ENCODE data around the gene BCL2L12.

Gene BCL2L12

GRCh38 chr19:49643466-49643865, 22.3 kb upstream of the BCL2L12 start:
- Histone ChIP-seq H2AFZ (ENCODE audit: low read depth, low read length) (no peak overlapping the region), H4K20me1 (ENCODE audit: insufficient read depth, low read length) (peaks cover 34% of the 10 kb centered on the region), H3K36me3 (ENCODE audit: insufficient read depth, low read length) (peaks cover 42% of the 10 kb centered on the region), H3K4me2 (ENCODE audit: insufficient read depth, low read length) (peak overlapping the region; percentile 99), H3K27me3 (ENCODE audit: insufficient read depth, low read length, poor library complexity) (no peaks in the 10 kb centered on the region), H3K9ac (ENCODE audit: low read depth, low read length) (peak overlapping the region; percentile 99; the same call in 1 of the 2 replicates), H3K4me3 (ENCODE audit: low read depth in 1 of 2, low read length in 2 of 2) (peak overlapping the region in 1 of 2 experiments; percentile 91; a peak in 2 of 4 replicates), H3K79me2 (ENCODE audit: insufficient read depth, low read length) (peaks cover 68% of the 10 kb centered on the region), H3K27ac (ENCODE audit: low read length) (no peak overlapping the region; the same call in 1 of the 2 replicates), H3K9me3 (ENCODE audit: insufficient read depth, low read length, severe bottlenecking) (no peaks in the 10 kb centered on the region), H3K4me1 (ENCODE audit: insufficient read depth, low read length) (peaks cover 46% of the 10 kb centered on the region)
- ATAC-seq (ENCODE audit: insufficient read depth, low read depth): no peak
- DNase-seq: no peak
- TF ChIP-seq EZH2 (IDR thresholded peaks at IDR 0.05; ENCODE audit: borderline replicate concordance, low read depth, low read length, severe bottlenecking): no peak
- no peak for TF ChIP-seq CTCF (IDR thresholded peaks at IDR 0.05; ENCODE audit: borderline replicate concordance, extremely low read depth, low read length, poor library complexity, severe bottlenecking)

- 0 out of 2 replicates have a peak overlapping the region, but pooled peaks have one; percentile 24 for H3K9ac ChIP-seq (ENCODE audit: low read depth, low read length)
Observed at GRCh38 chr19:49645592-49645991, 20.1 kb upstream of the BCL2L12 start.

GRCh38 chr19:49645995-49646394, 19.7 kb upstream of the BCL2L12 start:
- TF ChIP-seq EZH2 (IDR thresholded peaks at IDR 0.05; ENCODE audit: borderline replicate concordance, low read depth, low read length, severe bottlenecking) (no peak), CTCF (IDR thresholded peaks at IDR 0.05; ENCODE audit: borderline replicate concordance, extremely low read depth, low read length, poor library complexity, severe bottlenecking) (no peak)
- no peak overlapping the region for H2AFZ ChIP-seq (ENCODE audit: low read depth, low read length)
- H3K27ac ChIP-seq (ENCODE audit: low read length): no peak overlapping the region
- DNase-seq: no peak
- H3K4me1 ChIP-seq (ENCODE audit: insufficient read depth, low read length): peaks cover 36% of the 10 kb centered on the region
- H4K20me1 ChIP-seq (ENCODE audit: insufficient read depth, low read length): peaks cover 51% of the 10 kb centered on the region
- peaks cover 61% of the 10 kb centered on the region for H3K36me3 ChIP-seq (ENCODE audit: insufficient read depth, low read length)
- no peak for ATAC-seq (ENCODE audit: insufficient read depth, low read depth)
- H3K4me3 ChIP-seq (ENCODE audit: low read depth in 1 of 2, low read length in 2 of 2): no peak overlapping the region
- H3K9ac ChIP-seq (ENCODE audit: low read depth, low read length): no peak overlapping the region
- H3K27me3 ChIP-seq (ENCODE audit: insufficient read depth, low read length, poor library complexity): no peaks in the 10 kb centered on the region
- H3K9me3 ChIP-seq (ENCODE audit: insufficient read depth, low read length, severe bottlenecking): no peaks in the 10 kb centered on the region
- H3K4me2 ChIP-seq (ENCODE audit: insufficient read depth, low read length): no peak overlapping the region
- H3K79me2 ChIP-seq (ENCODE audit: insufficient read depth, low read length): peaks cover 84% of the 10 kb centered on the region

More at GRCh38 chr19:49645592-49645991, 20.1 kb upstream of the BCL2L12 start:
- H2AFZ ChIP-seq (ENCODE audit: low read depth, low read length): no peak overlapping the region
- no peaks in the 10 kb centered on the region for H3K9me3 ChIP-seq (ENCODE audit: insufficient read depth, low read length, severe bottlenecking)
- no peak for DNase-seq
- TF ChIP-seq CTCF (IDR thresholded peaks at IDR 0.05; ENCODE audit: borderline replicate concordance, extremely low read depth, low read length, poor library complexity, severe bottlenecking) (no peak), EZH2 (IDR thresholded peaks at IDR 0.05; ENCODE audit: borderline replicate concordance, low read depth, low read length, severe bottlenecking) (no peak)
- no peak overlapping the region for H3K4me3 ChIP-seq (ENCODE audit: low read depth in 1 of 2, low read length in 2 of 2)
- H3K36me3 ChIP-seq (ENCODE audit: insufficient read depth, low read length): peaks cover 59% of the 10 kb centered on the region
- peaks cover 50% of the 10 kb centered on the region for H4K20me1 ChIP-seq (ENCODE audit: insufficient read depth, low read length)
- H3K27me3 ChIP-seq (ENCODE audit: insufficient read depth, low read length, poor library complexity): no peaks in the 10 kb centered on the region
- peaks cover 40% of the 10 kb centered on the region for H3K4me1 ChIP-seq (ENCODE audit: insufficient read depth, low read length)
- no peak for ATAC-seq (ENCODE audit: insufficient read depth, low read depth)
- peaks cover 85% of the 10 kb centered on the region for H3K79me2 ChIP-seq (ENCODE audit: insufficient read depth, low read length)
- H3K4me2 ChIP-seq (ENCODE audit: insufficient read depth, low read length): peak overlapping the region; percentile 16; the same call in 1 of the 2 replicates
- H3K27ac ChIP-seq (ENCODE audit: low read length): no peak overlapping the region

All from DND-41 (cell line).